IMR-90 (cell line): ENCODE data around the gene FNDC3B. TPM values are rescaled to one million over a fixed set of nuclear protein-coding genes. Genes with fewer than 3 reads are reported as not detected.

Experiments
- ATAC-seq: fragments of 200-7000 bp; cut with Tn5 transposase; 2 replicates; pipeline ENCODE4 v1.9.1; 2020; ENCODE audit warnings: low read depth, mild to moderate bottlenecking, moderate library complexity
- BruUV-seq: library from RNA; stranded (reverse); fragments of 400-500 nt; replicated peaks from 2 replicates; lab custom pipeline; 2021; lab: Mats Ljungman, UMichigan
- CTCF ChIA-PET: fragments of 300-600 bp; formaldehyde crosslinking; extraction: SDS; loops from one replicate; lab custom pipeline; 2021; ENCODE audit warnings: antibody characterized with exemption; lab: Yijun Ruan, JAX
- POLR2A ChIA-PET: fragments of 300-600 bp; sonication (Branson Sonifier 250); formaldehyde crosslinking; loops from one replicate; lab custom pipeline; 2022; ENCODE audit warnings: antibody characterized with exemption; ENCODE audit not compliant: unreplicated experiment; lab: Charles Lee
- DNase-seq: peaks from one replicate; pipeline ENCODE4 v3.0.0; 2013
- H2AFZ ChIP-seq: replicated peaks from 2 replicates; pipeline ENCODE3; 2013; ENCODE audit warnings: low read length, mild to moderate bottlenecking; ENCODE audit not compliant: poor library complexity
- H2AK5ac ChIP-seq: 2 replicates; pipeline ENCODE4 v1.6.1; 2013; ENCODE audit warnings: low read depth, low read length, inconsistent platforms
- H2AK9ac ChIP-seq: replicated peaks from 2 replicates; pipeline ENCODE3; 2013; ENCODE audit warnings: mild to moderate bottlenecking, low read depth, low read length, moderate library complexity; ENCODE audit not compliant: poor library complexity
- H2BK120ac ChIP-seq: 2 replicates; pipeline ENCODE4 v1.6.1; 2013; ENCODE audit warnings: low read depth, low read length, inconsistent platforms
- H2BK15ac ChIP-seq: 3 replicates; pipeline ENCODE4 v1.6.1; 2013; ENCODE audit warnings: low read depth, low read length, inconsistent platforms
- H2BK20ac ChIP-seq: 2 replicates; pipeline ENCODE4 v1.6.1; 2013; ENCODE audit warnings: low read depth, mild to moderate bottlenecking, inconsistent platforms, low read length, moderate library complexity
- H2BK5ac ChIP-seq: 2 replicates; pipeline ENCODE4 v1.6.1; 2013; ENCODE audit warnings: mild to moderate bottlenecking, low read depth, low read length, inconsistent platforms; ENCODE audit not compliant: poor library complexity, severe bottlenecking
- H3K14ac ChIP-seq: replicated peaks from 2 replicates; pipeline ENCODE4 v1.6.1; 2013; ENCODE audit warnings: low read depth, low read length, inconsistent platforms
- H3K18ac ChIP-seq: 2 replicates; pipeline ENCODE4 v1.6.1; 2013; ENCODE audit warnings: low read depth, low read length, control low read depth
- H3K23ac ChIP-seq: 2 replicates; pipeline ENCODE4 v1.6.1; 2013; ENCODE audit warnings: low read depth, low read length, inconsistent platforms
- H3K27ac ChIP-seq: 2 replicates; pipeline ENCODE4 v1.5.1; 2013; ENCODE audit warnings: mild to moderate bottlenecking, control low read depth, low read length; ENCODE audit not compliant: insufficient read depth
- H3K27me3 ChIP-seq: 2 replicates; pipeline ENCODE4 v1.6.1; 2013; ENCODE audit warnings: low read length; ENCODE audit not compliant: control insufficient read depth, insufficient read depth
- H3K36me3 ChIP-seq: 2 replicates; pipeline ENCODE4 v1.6.1; 2013; ENCODE audit warnings: low read length, mixed read lengths; ENCODE audit not compliant: control insufficient read depth, insufficient read depth
- H3K4ac ChIP-seq: 2 replicates; pipeline ENCODE4 v1.6.1; 2013; ENCODE audit warnings: low read depth, low read length, inconsistent platforms
- H3K4me1 ChIP-seq: 2 replicates; pipeline ENCODE4 v1.6.1; 2013; ENCODE audit warnings: low read length, mixed read lengths; ENCODE audit not compliant: control insufficient read depth, insufficient read depth
- H3K4me2 ChIP-seq: 2 replicates; pipeline ENCODE4 v1.6.1; 2013; ENCODE audit warnings: low read depth, mild to moderate bottlenecking, control low read depth, low read length, moderate library complexity
- H3K4me3 ChIP-seq: 2 replicates; pipeline ENCODE4 v1.5.1; 2013; ENCODE audit warnings: low read depth, mild to moderate bottlenecking, control low read depth, low read length, moderate library complexity; ENCODE audit not compliant: insufficient read depth
- H3K56ac ChIP-seq: 2 replicates; pipeline ENCODE4 v1.6.1; 2013; ENCODE audit warnings: low read length, inconsistent platforms; ENCODE audit not compliant: insufficient read depth; ENCODE audit errors: extremely low read depth
- H3K79me1 ChIP-seq, 2 experiments: 2 replicates each; pipeline ENCODE4 v1.6.1; 2013; ENCODE audit warnings: low read length in 2 of 2, inconsistent platforms in 1 of 2, low read depth in 1 of 2
- H3K9ac ChIP-seq: 2 replicates; pipeline ENCODE4 v1.6.1; 2013; ENCODE audit warnings: low read depth, low read length, control low read depth
- H3K9me1 ChIP-seq: 2 replicates; pipeline ENCODE4 v1.6.1; 2013; ENCODE audit warnings: low read length, inconsistent platforms; ENCODE audit not compliant: insufficient read depth
- H3K9me3 ChIP-seq: 2 replicates; pipeline ENCODE4 v1.6.1; 2013; ENCODE audit warnings: low read length; ENCODE audit not compliant: control insufficient read depth, insufficient read depth
- H4K20me1 ChIP-seq: 2 replicates; pipeline ENCODE4 v1.6.1; 2013; ENCODE audit warnings: low read length, inconsistent platforms; ENCODE audit not compliant: insufficient read depth
- H4K5ac ChIP-seq: 2 replicates; pipeline ENCODE4 v1.6.1; 2013; ENCODE audit warnings: mild to moderate bottlenecking, low read depth, low read length, control low read depth
- H4K8ac ChIP-seq, 2 experiments: 2 replicates each; pipeline ENCODE4 v1.6.1; 2013; ENCODE audit warnings: low read depth in 2 of 2, low read length in 2 of 2, control low read depth in 1 of 2, inconsistent platforms in 1 of 2
- H4K91ac ChIP-seq: 2 replicates; pipeline ENCODE4 v1.6.1; 2013; ENCODE audit warnings: low read depth, low read length, inconsistent platforms; ENCODE audit not compliant: insufficient read depth
- BHLHE40 ChIP-seq: fragments of 150-350 bp; IDR thresholded peaks from 2 replicates; pipeline ENCODE4 v1.6.1; 2016; ENCODE audit warnings: mild to moderate bottlenecking, low read depth, low read length
- CEBPB ChIP-seq: IDR thresholded peaks from 2 replicates; pipeline ENCODE4 v1.6.1; 2012; ENCODE audit warnings: low read depth, low read length, improper control_type of control experiment
- CTCF ChIP-seq: conservative IDR thresholded peaks from 2 replicates; pipeline ENCODE4 v1.5.1; 2012; ENCODE audit warnings: mild to moderate bottlenecking, low read depth, low read length, improper control_type of control experiment
- ELK1 ChIP-seq: fragments of 150-350 bp; IDR thresholded peaks from 2 replicates; pipeline ENCODE4 v1.6.1; 2016; ENCODE audit warnings: low read depth, mild to moderate bottlenecking, low read length, moderate library complexity, borderline replicate concordance
- MAZ ChIP-seq: IDR thresholded peaks from 2 replicates; pipeline ENCODE4 v1.6.1; 2012; ENCODE audit warnings: low read depth, mild to moderate bottlenecking, low read length, improper control_type of control experiment, moderate library complexity, borderline replicate concordance
- NFE2L2 ChIP-seq: fragments of 150-350 bp; IDR thresholded peaks from 2 replicates; pipeline ENCODE4 v1.6.1; 2016; ENCODE audit warnings: low read depth, mild to moderate bottlenecking, low read length
- POLR2A ChIP-seq: IDR thresholded peaks from 2 replicates; pipeline ENCODE4 v1.6.1; 2012; ENCODE audit warnings: mild to moderate bottlenecking, low read depth, low read length
- RFX5 ChIP-seq: IDR thresholded peaks from 2 replicates; pipeline ENCODE4 v1.8.0; 2012; ENCODE audit warnings: low read depth, mild to moderate bottlenecking, low read length, moderate library complexity
- SMC3 ChIP-seq: fragments of 150-350 bp; IDR thresholded peaks from 2 replicates; pipeline ENCODE4 v1.6.1; 2016; ENCODE audit warnings: low read depth, mild to moderate bottlenecking, antibody characterized with exemption, low read length, moderate library complexity
- USF2 ChIP-seq: fragments of 150-350 bp; IDR thresholded peaks from 2 replicates; pipeline ENCODE4 v1.6.1; 2017; ENCODE audit warnings: mild to moderate bottlenecking, antibody characterized with exemption, low read length, low read depth
- WGBS, 2 experiments: methylation state at CpG; one replicate each; pipeline versions ENCODE4 v1.1.5 to v1.1.7; 2013; ENCODE audit warnings: missing lambda C conversion rate in 2 of 2; ENCODE audit not compliant: insufficient read length in 1 of 2; ENCODE audit errors: extremely low coverage in 2 of 2; 5-methylcytosine and 5-hydroxymethylcytosine counted together
- dilution Hi-C: fragments of 300-500 bp; cut with HindIII; formaldehyde crosslinking; loops from one replicate; pipeline ENCODE4 v1.14.3; 2018; ENCODE audit warnings: low sequenced_read_pairs; ENCODE audit not compliant: unreplicated experiment
- in situ Hi-C: fragments of 300-500 bp; cut with MboI; formaldehyde crosslinking; loops from 3 replicates; pipeline ENCODE4 v1.14.3; 2019; ENCODE audit warnings: low sequenced_read_pairs, inconsistent platforms, mixed read lengths
- intact Hi-C: fragments of 100-400 bp; cut with micrococcal nuclease; formaldehyde crosslinking; loops from 2 replicates; pipeline ENCODE4 v1.10.0; 2022
- polyA plus RNA-seq, 3 experiments: library from polyadenylated mRNA; depleted of rRNA; stranded (reverse); fragments of >200 nt; gene quantifications; 2 replicates each; pipeline ENCODE4 v1.2.3, GENCODE V29; 2012; ENCODE audit warnings: low replicate concordance in 1 of 3
- total RNA-seq: library from RNA; depleted of rRNA; stranded (reverse); fragments of >200 nt; gene quantifications from 2 replicates; pipeline ENCODE4 v1.2.3, GENCODE V29; 2012

Gene FNDC3B
- total and polyA plus RNA-seq, 2 of the 4 experiments (the other 2 are of a cell fraction) = 23.9 to 150 TPM

- no peak for TF ChIP-seq ELK1
Observed at GRCh38 chr3:172203522-172204258, 164.3 kb downstream of the FNDC3B start (continued).

GRCh38 chr3:172204716-172205115 lies 165.3 kb downstream of the FNDC3B start:
- H3K4me1 ChIP-seq = peaks cover 27% of the 10 kb centered on the region
- intact Hi-C loops = loop anchor here (10.0 kb wide), 1 partner anchor 160 kb away; no protein-coding TSS in a partner anchor
- peak overlapping the region; percentile 79; the same call in 1 of the 3 replicates for H2BK15ac ChIP-seq
- peaks cover 5% of the 10 kb centered on the region for H3K36me3 ChIP-seq
- DNase-seq (no peak), ATAC-seq (no peak)
- peaks cover 61% of the 10 kb centered on the region for H4K20me1 ChIP-seq
- H3K18ac ChIP-seq = no peak overlapping the region; the same call in 1 of the 2 replicates
- no peak overlapping the region for H2BK20ac ChIP-seq
- no peak overlapping the region for H4K8ac ChIP-seq
- no peak overlapping the region for H3K56ac ChIP-seq
- no peak overlapping the region for H2BK120ac ChIP-seq
- H2BK5ac ChIP-seq = no peak overlapping the region
- no peak overlapping the region for H4K91ac ChIP-seq
- H2AK5ac ChIP-seq = peak overlapping the region; percentile 89; the same call in 1 of the 2 replicates
- in situ Hi-C loops = no loop called here
- no TSS peak for BruUV-seq
- H3K4me2 ChIP-seq = no peak overlapping the region
- H3K4ac ChIP-seq = no peak overlapping the region
- no peak overlapping the region for H2AK9ac ChIP-seq
- H3K27ac ChIP-seq = peak overlapping the region; percentile 14; the same call in 1 of the 2 replicates
- H3K79me1 ChIP-seq = peaks cover 24 to 84% of the 10 kb centered on the region in 2 experiments
- POLR2A ChIA-PET = no interaction called here
- no peak overlapping the region for H3K4me3 ChIP-seq
- 0 out of 2 replicates have a peak overlapping the region, but pooled peaks have one; percentile 53 for H3K23ac ChIP-seq
- H3K9me3 ChIP-seq = no peaks in the 10 kb centered on the region
- peaks cover 20% of the 10 kb centered on the region for H3K9me1 ChIP-seq
- CTCF ChIA-PET = no interaction called here
- no peak overlapping the region for H4K5ac ChIP-seq
- dilution Hi-C loops = no loop called here
- no peak overlapping the region for H2AFZ ChIP-seq
- H3K27me3 ChIP-seq = no peaks in the 10 kb centered on the region
- no peak overlapping the region for H3K9ac ChIP-seq
- peak overlapping the region; percentile 20; the same call in 1 of the 2 replicates for H3K14ac ChIP-seq
- no CpG with 5 or more reads among the region's 5 CpGs for WGBS, 2 experiments
- TF ChIP-seq USF2 = no peak
- no peak for TF ChIP-seq ELK1
- no peak for TF ChIP-seq BHLHE40
- no peak for TF ChIP-seq NFE2L2
- no peak for TF ChIP-seq SMC3
- no peak for TF ChIP-seq MAZ
- TF ChIP-seq CEBPB = no peak
- TF ChIP-seq RFX5 = no peak
- TF ChIP-seq POLR2A = no peak
- TF ChIP-seq CTCF = no peak
